Memory B cell (primary cell): ENCODE data around the gene COL4A2.

Source experiments
- ATAC-seq: fragments of 150-1000 bp; cut with Tn5 transposase; 2 replicates; pipeline ENCODE4 v1.10.0; 2021; ENCODE audit warnings: low read depth, mild to moderate bottlenecking, moderate library complexity
- DNase-seq, 2 donors: peaks; one replicate each; pipeline ENCODE4 v3.0.0; 2022; ENCODE audit warnings: low spot score in 2 of 2
- H3K27ac Mint-ChIP-seq: one replicate; pipeline ENCODE4 v1.8.0; 2022; ENCODE audit warnings: mild to moderate bottlenecking, moderate library complexity, mixed read lengths
- H3K27me3 Mint-ChIP-seq: one replicate; pipeline ENCODE4 v1.8.0; 2022; ENCODE audit warnings: mixed read lengths
- H3K36me3 Mint-ChIP-seq: one replicate; pipeline ENCODE4 v1.8.0; 2022; ENCODE audit warnings: mild to moderate bottlenecking, mixed read lengths
- H3K4me1 Mint-ChIP-seq: one replicate; pipeline ENCODE4 v1.8.0; 2022; ENCODE audit warnings: mixed read lengths
- H3K4me3 Mint-ChIP-seq: one replicate; pipeline ENCODE4 v1.8.0; 2022; ENCODE audit warnings: mild to moderate bottlenecking, moderate library complexity, mixed read lengths
- H3K9me3 Mint-ChIP-seq: one replicate; pipeline ENCODE4 v1.8.0; 2022; ENCODE audit warnings: mixed read lengths

The COL4A2 gene

DNA sequence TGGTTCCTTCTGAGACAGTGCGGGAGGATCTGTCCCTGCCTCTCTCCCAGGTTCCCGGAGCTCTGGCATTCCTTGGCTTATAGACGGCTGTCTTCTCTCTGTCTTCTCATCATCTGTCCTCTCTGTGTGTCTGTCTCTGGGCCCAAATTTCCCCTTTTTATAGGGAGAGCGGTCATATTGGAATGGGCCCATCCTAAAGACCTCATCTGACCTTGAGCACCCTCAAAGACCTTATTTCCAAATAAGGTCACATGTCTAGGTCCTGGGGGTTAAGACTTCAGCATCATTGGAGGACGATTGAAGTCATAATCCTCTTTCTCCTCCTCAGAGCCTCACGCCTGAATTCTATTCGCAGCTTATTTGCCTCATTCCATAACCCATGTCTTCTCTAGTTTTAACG is 156.1 kb downstream of the COL4A2 start:
- Mint-ChIP-seq H3K4me3 (no peak overlapping the region), H3K36me3 (no peaks in the 10 kb centered on the region), H3K4me1 (peaks cover 23% of the 10 kb centered on the region), H3K27ac (peak overlapping the region; percentile 96), H3K27me3 (no peaks in the 10 kb centered on the region), H3K9me3 (no peaks in the 10 kb centered on the region)
- ATAC-seq (no peak), DNase-seq (no peak)

DNA sequence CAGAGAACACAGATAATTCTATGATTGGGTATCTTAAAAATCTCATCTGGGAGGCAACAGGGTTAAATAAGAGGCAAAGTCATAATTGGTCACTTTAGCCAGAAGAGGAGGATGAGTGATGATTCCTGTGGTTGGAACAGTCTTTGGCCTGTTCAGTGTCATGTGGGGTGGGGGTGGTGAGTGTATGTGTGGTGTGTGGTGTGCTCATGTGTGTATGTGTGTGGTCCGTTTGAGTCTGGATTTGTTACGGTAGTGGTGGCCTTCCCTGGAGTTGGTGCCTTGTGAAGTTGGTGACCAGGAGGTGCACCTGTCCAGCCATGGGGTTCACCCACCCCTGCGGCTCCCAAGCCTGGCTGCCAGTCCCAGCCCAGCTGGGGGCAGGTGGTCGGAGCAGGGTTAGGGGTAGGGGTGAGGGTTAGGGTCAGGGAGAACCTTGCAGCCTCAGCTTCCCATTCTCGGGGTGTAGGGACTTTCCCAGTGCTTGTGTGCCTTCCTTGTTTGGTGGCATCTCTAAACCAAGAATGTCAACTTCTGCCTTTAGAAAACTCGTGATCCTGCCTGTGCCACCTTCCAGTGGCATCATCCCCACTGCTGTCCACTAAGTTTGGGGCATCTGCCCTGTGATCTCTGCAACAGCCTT is 156.9 kb downstream of the COL4A2 start:
- H3K36me3 Mint-ChIP-seq = no peaks in the 10 kb centered on the region
- H3K9me3 Mint-ChIP-seq = no peaks in the 10 kb centered on the region
- ATAC-seq = peak; percentile 81
- peak overlapping the region; percentile 96 for H3K27ac Mint-ChIP-seq
- H3K4me1 Mint-ChIP-seq = peaks cover 21% of the 10 kb centered on the region
- H3K4me3 Mint-ChIP-seq = peak overlapping the region; percentile 45
- DNase-seq = peak; percentile 32 to 55
- H3K27me3 Mint-ChIP-seq = no peaks in the 10 kb centered on the region

GRCh38 chr13:110464556-110465333 is 157.7 kb downstream of the COL4A2 start:
- DNase-seq (peak in 1 of 2 donors; percentile 46), ATAC-seq (peak; percentile 81)
- Mint-ChIP-seq H3K4me1 (peaks cover 17% of the 10 kb centered on the region), H3K27ac (peak overlapping the region; percentile 96), H3K36me3 (no peaks in the 10 kb centered on the region), H3K27me3 (no peaks in the 10 kb centered on the region), H3K9me3 (no peaks in the 10 kb centered on the region), H3K4me3 (peak overlapping the region; percentile 45)

DNA sequence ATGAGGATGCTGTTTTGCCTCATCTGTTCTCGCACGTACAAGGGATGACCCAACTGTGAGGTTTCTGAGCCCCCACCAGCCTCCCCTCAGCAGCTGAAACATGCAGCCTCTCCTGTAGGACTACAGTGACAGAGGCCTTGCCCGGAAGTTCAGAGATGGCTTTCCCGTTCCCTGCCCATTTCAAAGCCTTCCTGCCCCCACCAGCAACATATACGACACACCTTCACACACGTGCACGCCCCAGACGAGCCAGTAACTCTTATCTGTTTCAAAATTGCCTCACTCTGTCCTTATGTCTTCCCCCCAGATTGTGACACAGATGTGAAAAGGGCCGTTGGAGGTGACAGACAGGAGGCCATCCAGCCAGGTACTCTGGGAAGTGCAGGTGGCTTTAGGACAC is 158.6 kb downstream of the COL4A2 start:
- Mint-ChIP-seq H3K4me1 (peaks cover 22% of the 10 kb centered on the region), H3K9me3 (no peaks in the 10 kb centered on the region), H3K4me3 (no peak overlapping the region), H3K27ac (peak overlapping the region; percentile 19), H3K27me3 (peaks cover under 1% of the 10 kb centered on the region), H3K36me3 (no peaks in the 10 kb centered on the region)
- no peak for ATAC-seq
- no peak for DNase-seq

DNA sequence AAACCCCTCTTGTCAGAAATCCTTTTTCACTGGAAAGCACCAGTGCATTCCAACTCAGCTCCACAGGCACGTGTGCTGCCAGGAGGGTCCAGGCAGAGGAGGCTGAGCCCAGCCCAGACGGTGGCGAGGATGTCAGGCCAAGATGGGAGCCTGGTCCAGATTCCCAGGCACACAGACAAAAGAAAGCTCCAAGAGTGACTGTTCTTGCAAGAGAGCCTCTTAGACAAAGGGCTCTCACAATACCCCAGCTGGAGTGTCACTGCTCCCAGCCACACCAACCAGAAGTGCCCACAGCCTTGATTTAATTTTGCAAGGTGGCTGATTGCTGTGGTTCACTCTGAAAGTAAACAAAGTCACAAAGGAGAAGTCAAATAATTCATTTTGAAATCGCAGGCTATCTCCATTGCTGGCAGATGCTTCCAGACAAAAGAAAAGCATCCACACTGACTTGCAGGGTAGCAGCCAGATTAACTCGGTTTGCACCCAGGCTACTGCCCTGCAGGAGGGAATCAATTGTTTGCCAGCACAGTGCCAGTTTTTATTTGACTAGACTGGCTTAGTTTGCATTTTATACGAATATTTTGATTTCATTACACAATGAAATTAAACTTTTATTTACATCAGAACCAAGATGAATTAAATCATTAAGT is 159.3 kb downstream of the COL4A2 start:
- Mint-ChIP-seq H3K4me3 (no peak overlapping the region), H3K9me3 (no peaks in the 10 kb centered on the region), H3K36me3 (no peaks in the 10 kb centered on the region), H3K4me1 (peaks cover 27% of the 10 kb centered on the region), H3K27me3 (peaks cover 2% of the 10 kb centered on the region), H3K27ac (peak overlapping the region; percentile 19)
- ATAC-seq (no peak), DNase-seq (no peak)

DNA sequence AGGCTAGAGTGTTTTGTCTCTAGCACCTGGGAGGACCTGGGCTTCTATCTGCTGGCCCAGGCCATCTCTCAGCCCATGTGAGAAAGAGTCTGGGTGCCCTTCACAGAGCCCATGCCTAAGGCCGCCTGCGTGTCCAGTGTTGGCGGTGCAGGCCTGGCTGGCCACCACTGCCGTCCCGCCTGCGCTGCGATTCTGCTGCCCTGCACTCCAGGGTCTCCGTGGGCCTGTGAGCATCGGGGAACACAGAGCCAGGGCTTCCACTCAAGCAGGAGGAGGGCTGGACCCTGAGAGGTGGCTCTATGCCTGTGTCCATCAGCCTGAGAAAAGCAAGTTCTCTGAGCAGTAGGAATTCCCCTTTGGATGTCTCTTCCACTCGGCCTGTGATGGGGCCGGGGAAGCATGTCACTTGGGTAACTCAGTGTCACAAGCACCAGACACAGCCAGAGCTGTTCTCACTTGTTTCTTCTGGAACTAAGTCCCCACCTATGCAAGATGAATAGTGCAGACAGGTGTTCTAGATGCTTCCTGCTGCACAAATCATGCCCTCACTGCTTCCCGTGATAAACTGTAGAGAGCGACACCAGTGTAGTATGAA is 160.5 kb downstream of the COL4A2 start:
- Mint-ChIP-seq H3K4me3 (no peak overlapping the region), H3K27me3 (peaks cover 2% of the 10 kb centered on the region), H3K27ac (no peak overlapping the region), H3K9me3 (no peaks in the 10 kb centered on the region), H3K4me1 (peaks cover 30% of the 10 kb centered on the region), H3K36me3 (no peaks in the 10 kb centered on the region)
- DNase-seq (no peak), ATAC-seq (no peak)

GRCh38 chr13:110468986-110469495 is 162.0 kb downstream of the COL4A2 start:
- Mint-ChIP-seq H3K4me3 (no peak overlapping the region), H3K36me3 (no peaks in the 10 kb centered on the region), H3K9me3 (no peaks in the 10 kb centered on the region), H3K27me3 (peaks cover 2% of the 10 kb centered on the region), H3K4me1 (peaks cover 28% of the 10 kb centered on the region), H3K27ac (no peak overlapping the region)
- ATAC-seq (no peak), DNase-seq (no peak)

DNA sequence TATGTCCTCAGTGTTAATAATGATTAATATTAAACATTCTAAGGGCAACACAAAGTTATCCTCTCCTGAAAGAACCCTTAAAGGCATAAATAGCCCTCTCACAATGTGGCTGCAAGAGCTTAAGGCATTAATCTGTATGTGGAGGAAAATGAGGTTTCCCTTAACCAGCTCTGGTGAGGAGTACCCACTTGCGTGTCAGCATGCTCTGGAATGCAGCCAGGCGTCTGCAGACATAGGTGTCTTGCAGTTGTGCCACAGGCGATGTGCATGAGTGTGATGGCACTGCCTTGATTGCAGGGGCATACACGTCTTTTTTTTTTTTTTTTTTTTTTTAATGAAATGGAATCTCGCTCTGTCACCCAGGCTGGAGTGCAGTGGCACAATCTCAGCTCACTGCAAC is 162.5 kb downstream of the COL4A2 start:
- no peak for ATAC-seq
- Mint-ChIP-seq H3K9me3 (no peaks in the 10 kb centered on the region), H3K27me3 (peaks cover 2% of the 10 kb centered on the region), H3K36me3 (no peaks in the 10 kb centered on the region), H3K4me3 (no peak overlapping the region), H3K4me1 (peaks cover 22% of the 10 kb centered on the region), H3K27ac (no peak overlapping the region)
- DNase-seq = no peak

- peak overlapping the region; percentile 90 for H3K27ac Mint-ChIP-seq
- H3K9me3 Mint-ChIP-seq = no peaks in the 10 kb centered on the region
- H3K4me3 Mint-ChIP-seq = peak overlapping the region; percentile 49
- peaks cover 25% of the 10 kb centered on the region for H3K4me1 Mint-ChIP-seq
- peaks cover 5% of the 10 kb centered on the region for H3K27me3 Mint-ChIP-seq
- ATAC-seq = no peak
- no peak for DNase-seq
- no peaks in the 10 kb centered on the region for H3K36me3 Mint-ChIP-seq
Measured at GRCh38 chr13:110470272-110471009, 163.4 kb downstream of the COL4A2 start.

DNA sequence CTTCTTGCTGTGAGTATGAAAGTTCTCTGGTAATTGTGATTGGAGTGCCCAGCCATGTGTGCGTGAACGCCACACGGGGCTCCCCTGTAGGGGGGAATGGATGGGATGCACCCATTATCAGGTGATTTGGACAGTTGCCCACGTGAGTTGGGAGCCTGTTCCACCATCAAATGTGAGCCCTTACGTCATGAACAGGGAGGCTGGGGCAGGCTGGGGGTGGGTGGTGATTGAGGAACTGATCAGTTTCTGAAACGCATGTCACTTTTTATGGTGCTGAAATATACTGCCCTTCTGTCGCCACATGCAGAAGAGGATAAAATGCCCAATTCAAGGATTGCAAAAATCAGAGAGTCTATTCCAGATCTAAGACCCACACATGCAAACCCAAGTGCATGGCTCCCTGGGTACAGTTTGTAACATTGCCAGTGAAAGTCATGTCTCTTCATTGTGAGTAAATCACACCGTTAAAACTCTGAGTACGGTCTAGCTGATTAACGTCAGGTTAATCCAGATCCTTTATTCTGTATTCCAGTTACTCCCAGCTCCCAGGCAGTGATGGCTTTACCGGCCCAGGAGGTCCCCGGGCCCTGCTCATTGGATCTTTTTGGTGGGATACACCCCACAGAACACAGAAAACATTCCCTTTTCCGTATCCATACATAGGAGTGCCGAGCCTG is 164.2 kb downstream of the COL4A2 start:
- Mint-ChIP-seq H3K9me3 (no peaks in the 10 kb centered on the region), H3K4me1 (peaks cover 25% of the 10 kb centered on the region), H3K4me3 (peak overlapping the region; percentile 76), H3K27me3 (peaks cover 5% of the 10 kb centered on the region), H3K36me3 (no peaks in the 10 kb centered on the region), H3K27ac (peak overlapping the region; percentile 90)
- DNase-seq (peak; percentile 38 to 64), ATAC-seq (peak; percentile 64)

GRCh38 chr13:110471833-110472162 is 164.7 kb downstream of the COL4A2 start:
- Mint-ChIP-seq H3K4me1 (peaks cover 25% of the 10 kb centered on the region), H3K9me3 (no peaks in the 10 kb centered on the region), H3K27ac (peak overlapping the region; percentile 90), H3K36me3 (no peaks in the 10 kb centered on the region), H3K4me3 (peak overlapping the region; percentile 76), H3K27me3 (peaks cover 6% of the 10 kb centered on the region)
- ATAC-seq (peak; percentile 91), DNase-seq (peak; percentile 67 to 76)

DNA sequence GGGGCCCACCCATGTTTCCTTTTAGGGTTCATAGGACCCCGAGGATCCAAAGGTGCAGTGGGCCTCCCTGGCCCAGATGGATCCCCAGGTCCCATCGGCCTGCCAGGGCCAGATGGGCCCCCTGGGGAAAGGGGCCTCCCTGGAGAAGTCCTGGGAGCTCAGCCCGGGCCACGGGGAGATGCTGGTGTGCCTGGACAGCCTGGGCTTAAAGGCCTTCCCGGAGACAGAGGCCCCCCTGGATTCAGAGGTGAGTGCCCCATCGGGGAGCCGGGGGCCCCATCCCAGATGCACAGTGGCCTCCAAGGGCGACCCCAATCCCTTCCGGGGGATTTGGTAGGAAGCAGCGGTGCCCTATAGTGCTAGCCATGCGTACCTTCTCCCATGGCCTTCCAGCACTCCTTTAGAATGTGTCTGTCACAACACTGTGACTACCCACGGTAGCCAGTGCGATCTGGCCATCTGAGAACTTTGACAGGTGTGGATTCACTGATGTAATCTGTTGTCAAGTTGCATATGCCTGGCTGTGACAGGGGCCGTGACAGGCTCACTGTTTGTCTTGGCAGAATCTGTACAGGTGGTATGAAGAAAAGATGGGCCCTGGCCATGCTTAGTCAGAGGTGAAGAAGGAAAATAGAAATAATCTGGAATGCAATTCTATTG is 165.9 kb downstream of the COL4A2 start:
- Mint-ChIP-seq H3K4me3 (no peak overlapping the region), H3K27me3 (peaks cover 6% of the 10 kb centered on the region), H3K36me3 (no peaks in the 10 kb centered on the region), H3K9me3 (no peaks in the 10 kb centered on the region), H3K4me1 (peaks cover 25% of the 10 kb centered on the region), H3K27ac (peak overlapping the region; percentile 90)
- DNase-seq (no peak), ATAC-seq (no peak)

DNA sequence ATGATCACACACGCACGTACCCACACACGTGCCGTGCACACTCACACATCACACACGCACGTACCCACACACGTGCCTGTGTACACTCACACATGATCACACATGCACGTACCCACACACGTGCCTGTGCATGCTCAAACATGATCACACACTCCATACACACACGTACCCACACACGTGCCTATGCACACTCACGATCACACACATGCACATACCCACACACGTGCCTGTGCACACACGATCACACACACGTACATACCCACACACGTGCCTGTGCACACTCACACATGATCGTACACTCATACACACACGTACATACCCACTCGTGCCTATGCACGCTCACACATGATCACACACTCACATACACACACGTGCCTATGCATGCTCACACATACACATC is 167.6 kb downstream of the COL4A2 start:
- Mint-ChIP-seq H3K27me3 (peaks cover 7% of the 10 kb centered on the region), H3K9me3 (no peaks in the 10 kb centered on the region), H3K4me1 (peaks cover 25% of the 10 kb centered on the region), H3K36me3 (no peaks in the 10 kb centered on the region), H3K27ac (no peak overlapping the region), H3K4me3 (no peak overlapping the region)
- ATAC-seq = no peak
- no peak for DNase-seq
